GM18873 (cell line): ENCODE data around the gene TMEM30B.

Experiments used
- ATAC-seq: cut with Tn5 transposase; IDR thresholded peaks from one replicate; pipeline ENCODE4 v1.9.1; 2021; ENCODE audit warnings: mild to moderate bottlenecking, moderate library complexity, moderate number of reproducible peaks; ENCODE audit not compliant: unreplicated experiment, low FRiP score

The TMEM30B gene

GRCh38 chr14:61268812-61269211, 12.3 kb downstream of the TMEM30B start:
- ATAC-seq, result no peak

- no peak for ATAC-seq
Measured at GRCh38 chr14:61266891-61267740, 14.0 kb downstream of the TMEM30B start.

- ATAC-seq, result no peak
Measured at GRCh38 chr14:61266436-61266835, 14.7 kb downstream of the TMEM30B start.

GRCh38 chr14:61264651-61265050, 16.5 kb downstream of the TMEM30B start:
- ATAC-seq, result no peak

- ATAC-seq, result no peak
Measured at GRCh38 chr14:61264010-61264571, 17.0 kb downstream of the TMEM30B start.

GRCh38 chr14:61262082-61262481, 19.1 kb downstream of the TMEM30B start:
- no peak for ATAC-seq

GRCh38 chr14:61260939-61261776, 20.0 kb downstream of the TMEM30B start:
- no peak for ATAC-seq

- ATAC-seq, result no peak
Measured at GRCh38 chr14:61258985-61259384, 22.2 kb downstream of the TMEM30B start.

- no peak for ATAC-seq
Measured at GRCh38 chr14:61257469-61258057, 23.6 kb downstream of the TMEM30B start.

- no peak for ATAC-seq
Measured at GRCh38 chr14:61256826-61257468, 24.2 kb downstream of the TMEM30B start.

GRCh38 chr14:61255968-61256367, 25.2 kb downstream of the TMEM30B start:
- no peak for ATAC-seq

GRCh38 chr14:61254808-61255526, 26.2 kb downstream of the TMEM30B start:
- no peak for ATAC-seq

GRCh38 chr14:61253064-61253738, 27.9 kb downstream of the TMEM30B start:
- ATAC-seq, result no peak

- no peak for ATAC-seq
Measured at GRCh38 chr14:61252369-61253063, 28.6 kb downstream of the TMEM30B start.

GRCh38 chr14:61250063-61250462, 31.1 kb downstream of the TMEM30B start:
- ATAC-seq, result no peak

- no peak for ATAC-seq
Measured at GRCh38 chr14:61247935-61248334, 33.2 kb downstream of the TMEM30B start.

- no peak for ATAC-seq
Measured at GRCh38 chr14:61246721-61247120, 34.4 kb downstream of the TMEM30B start.

GRCh38 chr14:61244009-61244408, 37.1 kb downstream of the TMEM30B start:
- ATAC-seq, result no peak

- no peak for ATAC-seq
Measured at GRCh38 chr14:61240206-61240605, 40.9 kb downstream of the TMEM30B start.
